KG1 (cell line): Measurements from ENCODE around the gene SOX18.

Source experiments
- DNase-seq: peaks from one replicate; lab custom pipeline; 2025; lab: John Stamatoyannopoulos, UW

SOX18 gene

DNA sequence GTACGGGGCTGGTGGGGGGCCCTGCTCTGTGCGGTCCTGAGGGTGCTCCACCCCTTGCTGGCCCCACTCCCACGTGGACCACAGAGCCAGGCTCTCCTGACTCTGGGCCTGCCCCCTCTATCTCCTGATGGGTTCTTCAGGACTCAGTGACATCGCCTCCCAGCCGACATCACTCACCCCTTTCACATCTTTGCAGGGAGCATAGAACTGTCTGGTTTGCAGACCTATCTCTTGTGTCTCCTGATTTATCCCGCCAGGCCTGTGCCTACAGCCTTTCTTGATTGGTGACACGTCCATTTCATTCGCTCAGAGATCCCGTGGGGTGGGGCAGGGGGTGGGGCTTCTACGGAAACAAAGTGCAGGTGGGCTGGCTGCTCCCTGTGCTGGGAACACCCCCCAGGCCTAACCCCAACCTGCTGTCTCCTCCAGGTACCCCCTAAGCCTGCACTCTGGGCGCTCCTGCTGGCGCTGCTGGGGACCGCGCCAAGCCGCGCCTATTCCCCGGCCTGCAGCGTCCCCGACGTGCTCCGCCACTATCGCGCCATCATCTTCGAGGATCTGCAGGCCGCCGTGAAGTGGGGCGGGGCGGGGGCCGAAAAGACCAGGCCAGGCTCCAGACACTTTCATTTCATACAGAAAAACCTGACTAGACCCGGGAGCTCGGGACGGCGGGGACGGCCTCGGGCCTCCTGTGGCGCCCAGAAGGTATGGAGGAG is 11.8 kb downstream of the SOX18 start:
- no peak for DNase-seq

DNA sequence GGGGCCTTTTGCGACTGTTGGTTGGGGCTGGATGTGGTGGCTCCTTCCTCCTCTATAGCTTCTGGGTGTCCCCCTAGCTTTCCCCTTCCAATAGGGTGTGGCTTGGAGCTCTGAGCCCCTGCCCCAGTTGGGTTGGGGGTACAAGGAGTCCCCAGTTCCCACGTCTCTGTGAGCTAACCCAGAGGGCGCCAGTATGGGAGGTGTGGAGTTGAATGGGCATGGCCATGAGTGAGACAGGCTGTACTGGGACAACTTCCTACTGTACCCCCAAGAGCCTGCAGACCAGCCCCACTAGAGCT is 12.3 kb downstream of the SOX18 start:
- no peak for DNase-seq

DNA sequence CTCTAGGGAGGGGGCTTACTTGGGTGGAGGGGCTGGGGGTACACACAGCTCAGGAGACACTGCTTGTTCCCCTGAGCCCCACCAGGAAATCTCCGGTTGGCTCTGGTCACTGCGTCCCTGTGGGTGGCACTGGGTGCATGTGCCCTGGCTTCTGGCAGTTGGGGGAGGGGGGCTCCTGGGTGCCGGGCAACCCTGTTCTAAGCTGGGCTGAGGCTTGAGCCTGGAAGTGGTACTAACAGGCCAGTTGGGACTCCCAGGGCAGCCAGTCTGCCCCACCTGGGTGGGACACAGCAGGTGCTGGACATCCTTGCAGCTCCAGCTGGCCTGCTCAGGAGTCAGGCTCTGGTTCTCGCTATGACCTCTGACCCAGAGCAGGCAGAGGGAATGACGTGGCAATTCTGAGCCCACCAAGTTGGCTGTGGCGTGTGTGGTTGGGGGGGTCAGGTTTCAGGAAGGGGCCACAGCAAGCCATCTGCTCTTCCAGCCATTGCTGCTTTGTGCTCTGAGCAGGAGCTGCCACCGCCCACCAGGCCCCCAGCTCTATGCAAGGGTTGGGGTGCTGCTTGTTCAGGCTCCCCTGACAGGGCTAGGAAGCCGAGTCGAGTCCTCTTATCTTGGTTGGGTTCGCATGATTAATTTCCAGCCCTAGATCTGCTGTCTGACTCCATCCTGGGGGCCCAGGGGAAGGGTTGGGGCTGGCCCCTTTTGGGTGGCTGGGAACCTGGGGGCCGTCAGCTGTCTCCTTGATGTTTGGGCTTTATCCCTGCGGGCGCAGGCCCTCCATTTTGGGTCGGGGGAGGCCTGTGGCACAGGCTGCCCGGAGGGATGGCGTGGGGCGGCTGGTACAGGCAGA is 12.9 kb downstream of the SOX18 start:
- no peak for DNase-seq

DNA sequence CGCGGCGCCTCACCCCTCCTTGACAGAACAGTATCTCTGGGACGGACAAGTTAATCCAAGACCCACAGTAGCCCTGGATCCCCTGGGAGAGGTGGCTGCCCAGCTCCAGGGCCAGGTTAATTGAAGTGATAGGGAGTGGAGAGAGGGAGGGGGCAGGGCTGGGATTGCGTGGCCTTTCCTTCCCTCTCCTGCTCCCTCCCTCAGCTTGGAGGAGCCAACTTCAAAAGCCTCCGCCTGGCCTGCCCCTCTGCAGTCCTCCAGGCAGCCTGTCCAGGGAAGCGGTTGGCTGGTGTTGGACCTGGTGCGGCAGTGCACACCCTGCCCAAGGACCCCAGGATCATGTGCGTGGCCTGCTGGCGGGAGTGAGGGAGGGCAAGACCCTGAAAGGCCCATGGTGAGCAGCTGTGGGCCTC is 13.5 kb downstream of the SOX18 start, which contains the start of gene C20orf204:
Gene C20orf204 (plus strand): TSS at position 250 of the 413 bp plus-strand sequence. CDS start 142 bp downstream, at position 392.
- DNase-seq: no peak

DNA sequence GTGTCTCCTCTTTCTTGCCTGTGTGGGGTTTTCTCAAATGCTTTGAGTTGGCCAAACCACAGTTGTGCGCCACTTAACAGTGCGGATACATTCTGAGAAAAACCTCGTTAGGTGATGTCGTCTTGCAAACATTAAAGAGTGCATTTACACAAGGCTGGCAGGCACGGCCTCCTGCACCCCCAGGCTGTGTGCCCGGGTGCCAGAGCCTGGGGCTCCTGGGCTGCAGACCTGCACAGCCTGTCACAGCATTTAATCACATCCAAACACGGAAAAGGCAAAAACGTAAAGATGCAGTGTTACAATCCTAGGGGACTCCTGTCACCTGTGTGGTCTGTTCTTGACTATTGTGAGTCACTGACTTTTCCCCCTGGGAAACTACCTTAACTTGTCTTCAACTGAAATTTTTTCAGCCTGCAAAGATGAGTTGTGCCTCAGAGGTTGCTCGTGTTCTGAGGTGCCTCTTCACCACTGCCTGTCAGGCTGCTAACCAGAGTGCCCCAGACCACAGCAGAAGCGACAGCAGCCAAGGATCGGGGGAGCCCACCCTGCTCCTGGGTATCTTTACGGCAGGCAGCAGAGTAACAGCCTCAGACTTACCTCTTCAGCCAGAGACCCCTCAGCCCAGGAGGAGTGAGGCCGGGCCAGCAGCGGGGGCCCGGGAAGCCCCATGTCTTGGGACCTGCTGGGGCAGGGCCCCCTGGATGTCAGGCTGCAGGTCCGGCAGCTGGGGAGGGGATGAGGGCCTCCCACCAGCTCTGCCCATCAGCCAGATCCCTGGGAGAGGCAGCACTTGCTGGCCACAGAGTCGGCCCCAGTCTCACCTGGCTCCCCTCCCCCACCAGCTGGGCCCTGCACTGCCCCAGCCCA is 14.1 kb downstream of the SOX18 start:
- DNase-seq: no peak

DNA sequence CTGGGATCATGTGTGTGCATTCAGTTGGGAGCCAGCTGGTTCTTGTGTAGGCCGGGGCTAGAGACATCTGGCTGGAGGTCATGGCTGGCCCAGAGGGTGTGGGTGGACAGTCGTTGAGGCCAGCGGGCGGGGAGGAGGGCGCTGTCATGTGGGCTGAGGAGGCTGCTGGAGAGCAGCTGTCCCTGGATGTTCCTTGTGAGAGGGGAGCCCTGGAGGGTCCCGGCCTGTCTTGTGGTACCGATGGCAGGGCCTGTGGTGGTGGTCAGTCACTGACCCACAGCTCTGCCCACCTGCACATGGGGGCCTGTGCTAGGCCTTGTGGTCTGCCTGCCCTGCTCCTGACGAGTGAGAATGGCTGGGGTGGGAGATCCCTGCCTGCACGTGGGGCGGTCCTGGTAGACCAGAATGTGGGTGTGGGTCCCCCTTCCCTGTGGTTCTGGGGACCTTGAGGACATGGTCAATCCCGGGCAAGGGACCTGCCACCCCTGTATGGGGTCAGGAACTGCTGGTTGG is 15.4 kb downstream of the SOX18 start:
- no peak for DNase-seq

DNA sequence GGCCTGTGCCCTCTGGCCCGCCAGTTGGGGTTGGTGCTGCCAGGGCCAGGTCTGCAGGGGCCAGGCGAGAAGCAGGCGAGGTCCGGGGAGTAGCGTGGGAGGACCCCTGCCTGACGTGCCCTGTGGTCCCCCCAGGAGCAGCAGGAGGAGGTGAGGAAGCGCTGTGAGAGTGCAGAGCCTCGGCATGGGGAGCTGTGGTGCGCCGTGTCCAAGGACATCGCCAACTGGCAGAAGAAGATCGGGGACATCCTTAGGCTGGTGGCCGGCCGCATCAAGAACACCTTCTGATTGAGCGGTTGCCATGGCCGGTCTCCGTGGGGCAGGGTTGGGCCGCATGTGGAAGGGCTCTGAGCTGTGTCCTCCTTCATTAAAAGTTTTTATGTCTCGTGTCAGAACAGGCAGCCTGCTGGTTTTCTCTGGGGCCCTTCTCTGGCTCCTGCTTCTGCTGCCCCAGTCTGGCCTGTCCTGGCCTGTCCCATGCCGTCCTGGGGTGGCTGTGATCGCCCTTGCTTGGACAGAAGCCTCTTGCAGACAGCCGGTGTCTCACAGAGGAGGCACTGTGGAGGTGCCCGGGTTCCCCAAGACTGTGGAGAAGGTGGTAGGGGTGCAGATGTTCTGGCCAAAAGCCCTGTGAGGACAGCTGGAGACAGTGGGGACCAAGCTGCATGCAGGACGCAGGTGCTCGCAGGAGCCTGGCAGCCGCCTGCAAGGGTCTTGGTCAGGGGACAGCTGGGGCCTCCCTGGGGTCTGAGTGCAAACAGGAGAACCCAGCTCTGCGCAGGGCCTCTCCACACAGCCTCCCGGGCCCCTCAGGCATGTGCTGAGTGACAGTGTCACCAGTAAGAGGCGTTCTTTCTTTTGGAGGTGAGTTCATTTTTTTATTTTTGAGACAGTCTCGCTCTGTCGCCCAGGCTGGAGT is 16.5 kb downstream of the SOX18 start:
- no peak for DNase-seq

DNA sequence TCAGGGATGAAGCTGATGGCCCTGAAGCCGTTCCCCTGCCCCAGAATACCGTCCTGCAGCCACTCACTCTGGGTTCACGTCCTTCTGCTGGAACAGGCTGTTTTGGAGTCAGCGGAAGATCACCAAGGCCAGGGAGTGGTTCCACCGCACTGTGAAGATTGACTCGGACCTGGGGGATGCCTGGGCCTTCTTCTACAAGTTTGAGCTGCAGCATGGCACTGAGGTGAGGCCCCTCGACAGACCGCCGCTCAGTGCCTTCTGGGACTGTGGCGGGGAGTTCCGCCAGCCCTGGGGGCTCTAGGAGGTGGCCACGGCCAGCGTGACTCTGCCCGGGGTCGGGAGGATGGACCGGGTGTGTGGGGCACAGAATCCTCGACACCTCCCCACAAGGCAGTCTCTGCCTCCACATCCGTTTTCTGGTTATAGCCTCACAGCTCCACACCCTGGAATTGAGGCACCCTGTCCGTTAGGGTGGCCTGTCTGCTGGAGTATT is 17.6 kb downstream of the SOX18 start:
- DNase-seq: no peak

DNA sequence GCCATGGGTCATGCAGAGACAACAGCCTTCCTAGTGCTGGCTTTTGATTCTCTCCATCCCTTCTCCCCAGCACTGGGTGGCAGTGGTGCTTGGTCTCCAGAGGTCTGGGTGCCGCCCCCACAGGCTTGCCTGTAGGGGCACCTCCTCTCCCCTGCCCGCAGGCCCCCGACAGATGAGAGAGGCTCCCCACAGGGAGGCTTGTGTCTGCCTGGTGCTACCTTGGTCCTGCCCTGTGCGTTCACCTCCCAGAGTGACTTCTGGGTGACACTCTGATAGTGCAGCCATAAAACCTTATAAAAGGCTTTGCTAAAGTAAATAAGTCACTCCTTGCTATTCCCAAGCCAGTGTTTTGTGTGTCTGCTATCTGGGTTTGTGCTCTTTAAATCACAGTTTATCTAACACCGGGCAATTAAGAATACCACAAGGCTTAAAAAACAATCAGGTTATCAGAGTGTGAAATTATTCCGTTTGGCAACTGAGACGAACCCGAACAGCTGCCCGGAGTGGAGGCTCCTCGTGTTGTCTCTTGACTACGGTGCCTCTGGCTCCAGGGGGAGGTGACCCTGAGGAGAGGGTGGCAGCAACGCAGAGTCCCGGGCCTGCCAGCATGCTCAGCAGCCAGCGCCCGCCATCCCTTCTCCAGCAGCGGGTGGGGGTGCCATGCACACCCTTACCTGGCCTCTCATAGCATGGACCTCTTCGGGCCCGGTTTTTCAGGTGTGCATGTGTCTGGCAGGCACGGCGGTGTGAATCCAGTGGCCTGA is 18.9 kb downstream of the SOX18 start:
- DNase-seq: no peak

DNA sequence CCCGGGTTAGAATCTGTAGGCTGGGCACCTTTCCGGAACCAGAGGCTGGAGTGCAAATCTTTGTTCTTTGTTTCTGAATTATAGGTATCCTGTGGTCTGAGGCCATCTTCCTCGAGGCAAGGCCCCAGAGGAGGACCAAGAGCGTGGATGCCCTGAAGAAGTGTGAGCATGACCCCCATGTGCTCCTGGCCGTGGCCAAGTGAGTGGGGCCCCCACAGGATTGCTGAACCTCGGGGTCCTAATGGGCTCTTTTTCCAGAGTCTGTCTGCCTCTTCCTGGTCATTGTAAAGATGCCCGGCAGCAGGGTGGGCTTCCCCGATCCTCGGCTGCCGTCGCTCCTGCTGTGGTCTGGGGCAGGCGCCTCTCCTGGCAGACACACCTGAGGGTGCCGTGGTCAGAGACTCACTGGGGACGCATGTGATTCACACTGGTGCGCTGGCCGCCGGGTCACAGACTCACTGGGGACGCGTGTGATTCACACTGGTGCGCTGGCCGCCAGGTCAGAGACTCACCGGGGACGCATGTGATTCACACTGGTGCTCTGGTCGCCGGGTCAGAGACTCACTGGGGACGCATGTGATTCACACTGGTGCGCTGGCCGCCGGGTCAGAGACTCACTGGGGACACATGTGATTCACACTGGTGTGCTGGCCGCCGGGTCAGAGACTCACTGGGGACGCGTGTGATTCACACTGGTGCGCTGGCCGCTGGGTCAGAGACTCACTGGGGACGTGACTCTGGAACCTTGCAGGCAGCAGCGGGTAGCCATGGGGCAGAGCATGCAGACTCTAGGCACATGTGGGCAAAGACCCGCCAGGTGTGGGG is 19.9 kb downstream of the SOX18 start:
- no peak for DNase-seq

DNA sequence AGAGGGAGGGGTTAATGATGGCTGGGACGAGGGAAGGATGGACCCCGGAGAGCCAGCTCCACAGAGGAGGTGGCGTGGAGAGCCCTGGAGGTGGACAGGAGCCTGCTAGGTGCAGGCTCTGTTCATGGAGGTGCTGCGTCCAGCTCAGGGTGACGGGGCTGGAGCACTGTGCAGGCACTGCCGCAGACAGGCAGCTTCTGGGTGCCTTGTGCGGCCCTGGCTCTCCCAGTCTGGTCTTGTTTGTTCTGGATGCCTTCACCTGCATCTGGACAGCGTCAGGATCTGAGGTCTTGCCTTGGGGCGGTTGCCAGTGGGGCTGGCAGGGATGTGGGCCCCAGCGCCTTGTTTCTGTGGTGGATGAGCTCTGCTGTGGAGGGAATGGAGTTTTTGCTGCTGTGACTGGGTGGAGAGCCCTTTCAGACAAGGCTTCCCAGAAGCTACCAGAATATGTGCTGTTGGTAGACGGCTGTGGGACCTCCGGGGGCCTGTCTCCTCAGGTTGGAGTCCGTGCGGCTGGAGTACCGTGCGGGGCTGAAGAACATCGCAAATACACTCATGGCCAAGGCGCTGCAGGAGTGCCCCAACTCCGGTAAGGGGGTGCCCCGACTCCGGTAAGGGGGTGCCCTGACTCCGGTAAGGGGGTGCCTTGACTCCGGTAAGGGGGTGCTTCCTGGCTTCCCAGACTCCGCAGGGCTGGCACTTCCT is 21.3 kb downstream of the SOX18 start:
- no peak for DNase-seq

DNA sequence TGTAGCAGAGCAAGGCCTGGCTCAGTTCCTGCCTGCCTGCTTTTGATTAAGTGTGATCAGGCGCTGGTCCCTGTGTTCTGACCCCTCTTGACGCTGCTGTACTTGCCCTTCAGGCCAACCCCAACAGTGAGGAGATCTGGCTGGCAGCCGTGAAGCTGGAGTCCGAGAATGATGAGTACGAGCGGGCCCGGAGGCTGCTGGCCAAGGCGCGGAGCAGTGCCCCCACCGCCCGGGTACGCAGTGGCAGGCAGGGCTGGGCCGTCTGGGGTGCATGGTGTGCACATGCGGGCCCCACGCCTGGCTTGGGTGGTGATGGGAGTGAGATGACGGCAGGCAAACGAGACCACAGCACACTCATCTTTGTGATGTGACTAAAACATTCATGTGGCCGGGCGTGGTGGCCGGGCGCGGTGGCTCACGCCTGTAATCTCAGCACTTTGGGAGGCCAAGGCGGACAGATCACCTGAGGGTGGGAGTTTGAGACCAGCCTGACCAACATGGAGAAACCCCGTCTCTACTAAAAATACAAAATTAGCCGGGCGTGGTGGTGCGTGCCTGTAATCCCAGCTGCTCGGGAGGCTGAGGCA is 23.5 kb downstream of the SOX18 start:
- DNase-seq: no peak

DNA sequence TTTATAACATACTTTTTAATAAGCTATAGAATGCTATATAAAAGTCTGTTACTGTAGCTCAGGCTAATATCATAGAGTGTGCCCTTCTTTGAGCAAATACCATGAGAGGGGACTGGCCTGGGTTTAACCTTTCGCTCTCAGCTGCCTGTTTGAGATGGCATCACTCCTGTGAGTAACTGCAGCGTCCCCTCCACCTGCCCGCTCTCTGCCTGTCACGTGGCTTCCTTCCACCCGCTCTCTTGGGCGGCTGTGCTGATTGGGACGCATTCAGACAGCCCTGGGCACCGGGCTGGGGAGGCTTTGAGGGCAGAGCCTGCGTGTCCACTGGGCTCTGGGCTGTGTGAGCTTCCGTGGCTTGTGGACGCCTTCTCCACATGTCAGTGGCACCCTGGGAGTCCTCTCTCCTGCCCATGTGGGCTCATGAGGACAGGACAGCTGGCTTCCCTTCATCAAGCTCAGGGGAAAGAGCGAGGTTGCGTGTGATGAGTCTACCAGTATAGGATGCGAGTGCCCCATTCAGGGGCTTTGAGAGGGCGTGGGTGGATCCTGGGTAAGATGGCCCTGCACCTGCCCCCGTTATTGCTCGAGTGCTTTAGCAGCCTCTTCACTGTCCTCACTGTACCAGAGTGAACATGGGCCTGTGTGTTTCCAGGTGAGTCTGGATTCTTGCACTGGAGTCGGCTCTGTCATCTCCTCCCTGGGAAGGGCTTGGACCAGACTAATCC is 24.2 kb downstream of the SOX18 start:
- DNase-seq: no peak

DNA sequence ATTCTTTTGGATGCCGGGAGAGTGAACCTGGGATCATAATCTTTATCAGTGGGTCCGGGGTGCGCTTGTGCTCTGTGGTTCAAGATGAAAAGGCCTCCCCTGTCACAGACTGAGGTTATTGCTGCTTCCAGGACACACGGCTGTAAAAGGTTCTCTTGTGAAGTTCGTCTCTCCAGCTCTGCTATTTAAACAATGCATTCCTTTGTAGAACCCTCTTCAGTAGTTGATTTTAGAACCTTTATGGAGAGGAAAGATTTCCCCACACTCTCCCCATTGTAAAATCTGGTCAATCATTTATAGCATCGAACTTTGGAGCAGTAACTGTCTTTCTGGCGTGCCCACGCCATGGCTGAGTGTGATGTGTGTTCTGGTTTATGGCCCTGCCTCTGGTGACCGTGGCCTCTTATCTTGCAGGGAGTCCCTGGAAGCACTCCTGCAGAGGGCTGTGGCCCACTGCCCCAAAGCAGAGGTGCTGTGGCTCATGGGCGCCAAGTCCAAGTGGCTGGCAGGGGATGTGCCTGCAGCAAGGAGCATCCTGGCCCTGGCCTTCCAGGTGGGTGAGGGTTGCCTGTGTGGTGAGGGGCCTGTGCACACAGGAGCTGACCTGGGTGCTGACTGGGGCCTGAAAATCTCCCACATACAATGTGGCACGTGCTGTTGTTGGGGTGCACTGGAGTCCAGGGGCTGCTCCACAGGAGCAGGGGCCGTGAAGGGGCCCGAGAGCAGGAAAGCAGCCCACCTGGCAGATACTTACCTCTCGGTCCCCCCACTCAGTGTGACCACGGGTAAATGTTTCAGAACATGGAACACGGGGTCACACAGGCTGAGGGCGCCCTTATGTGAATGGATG is 25.1 kb downstream of the SOX18 start:
- no peak for DNase-seq

DNA sequence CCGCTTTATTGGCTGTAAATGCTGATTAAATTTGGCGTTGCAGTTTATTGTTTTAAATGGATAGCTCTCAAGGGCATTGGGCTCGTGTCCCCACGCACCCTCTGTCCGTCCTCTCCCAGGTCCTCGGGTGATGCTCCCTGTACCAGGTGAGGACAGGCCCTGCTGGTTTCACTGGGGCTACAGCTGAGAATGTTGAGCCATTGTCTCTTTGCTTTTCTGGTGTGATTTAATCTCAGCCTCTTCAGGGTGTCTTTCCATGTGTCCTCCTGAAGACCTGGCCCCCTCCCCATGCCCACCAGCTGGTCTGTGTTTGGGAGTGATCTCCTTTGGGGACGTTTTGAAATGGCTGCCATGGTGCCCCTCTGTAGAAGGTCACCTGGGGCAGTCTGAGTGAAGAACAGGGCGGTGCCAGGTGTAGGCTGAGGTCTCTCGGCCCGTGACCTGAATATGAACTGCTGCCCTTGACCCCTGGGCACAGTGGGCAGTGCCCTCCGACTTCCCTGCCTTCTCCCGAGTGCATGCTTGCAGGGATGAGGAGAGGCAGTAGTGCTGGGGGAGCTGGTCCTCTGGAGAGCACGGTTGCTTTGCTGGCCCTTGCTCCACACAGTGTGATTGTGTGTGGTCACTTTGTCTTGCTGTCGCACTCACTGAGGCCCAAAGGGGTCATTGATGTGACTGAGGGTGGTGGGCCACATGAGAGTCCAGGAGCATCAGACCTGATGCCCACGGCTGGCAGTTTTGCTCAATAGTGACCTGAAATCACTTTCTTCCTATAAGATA is 25.9 kb downstream of the SOX18 start:
- DNase-seq: no peak
